ENCODE data around the gene DCAF16. TPM values are rescaled to one million over a fixed set of nuclear protein-coding genes. Genes with fewer than 3 reads are reported as not detected.

The DCAF16 gene
- polyA plus RNA-seq, 2 of the 4 experiments (the other 2 are of a cell fraction): 6.3 to 13.3 TPM

- FAIRE-seq: no peak
- Histone ChIP-seq H3K4me2 (no peak overlapping the region), H3K9me3 (no peaks in the 10 kb centered on the region), H3K27ac (no peak overlapping the region), H3K4me3 (no peak overlapping the region), H3K4me1 (no peaks in the 10 kb centered on the region)
- no peak for ATAC-seq
- ChIA-PET POLR2A (no interaction called here), CTCF (interaction anchor here (1.1 kb wide), 1 partner anchor 9 kb away, joined by 3 read pairs; no protein-coding TSS in a partner anchor)
- no peak for TF ChIP-seq RARB (CRISPR knock-in tag; IDR thresholded peaks at IDR 0.05)
- no peak for TF ChIP-seq SMC3 (IDR thresholded peaks at IDR 0.05)
- no peak for TF ChIP-seq ZSCAN20 (CRISPR knock-in tag; IDR thresholded peaks at IDR 0.05)
- no peak for TF ChIP-seq JUNB (IDR thresholded peaks at IDR 0.05)
- no peak for TF ChIP-seq HOXA7 (CRISPR knock-in tag; IDR thresholded peaks at IDR 0.05)
- no peak for TF ChIP-seq NFE2L2 (conservative IDR thresholded peaks at IDR 0.05; ENCODE audit: low read length)
- TF ChIP-seq CEBPB (IDR thresholded peaks at IDR 0.05): no peak
- no peak for TF ChIP-seq RNF2 (IDR thresholded peaks at IDR 0.05; ENCODE audit: borderline replicate concordance, low read depth)
- no peak for TF ChIP-seq MYC (IDR thresholded peaks at IDR 0.05; ENCODE audit: borderline replicate concordance, low read length)
- TF ChIP-seq RCOR1 (IDR thresholded peaks at IDR 0.05; ENCODE audit: low read depth, low read length): no peak
- TF ChIP-seq PBX3 (IDR thresholded peaks at IDR 0.05): no peak
- DNase-seq (ENCODE audit: low read depth in 1 of 2, low spot score in 1 of 2): no peak
- WGBS (ENCODE audit: missing lambda C conversion rate): 18% methylated on average over 5 of the region's 5 CpGs
These were observed 52.1 kb downstream of the DCAF16 start for GRCh38 chr4:17758485-17758884.

- DNase-seq (ENCODE audit: low read depth in 1 of 2, low spot score in 1 of 2) (no peak), FAIRE-seq (no peak), ATAC-seq (no peak)
- ChIA-PET POLR2A (no interaction called here), CTCF (no interaction called here)
- Histone ChIP-seq H3K4me1 (no peaks in the 10 kb centered on the region), H3K27ac (no peak overlapping the region), H3K4me3 (no peak overlapping the region), H3K4me2 (no peak overlapping the region), H3K9me3 (no peaks in the 10 kb centered on the region)
- WGBS (ENCODE audit: missing lambda C conversion rate): 2% methylated on average over 1 of the region's 1 CpG
- no peak for TF ChIP-seq MAX (IDR thresholded peaks at IDR 0.05)
- no peak for TF ChIP-seq RAD21 (conservative IDR thresholded peaks at IDR 0.05 in 1 of 2, IDR thresholded peaks at IDR 0.05 in 1 of 2)
- TF ChIP-seq HOXA7 (CRISPR knock-in tag; IDR thresholded peaks at IDR 0.05): no peak
- TF ChIP-seq TFCP2L1 (CRISPR knock-in tag; IDR thresholded peaks at IDR 0.05): no peak
- TF ChIP-seq TP53 (CRISPR knock-in tag; IDR thresholded peaks at IDR 0.05): no peak
- TF ChIP-seq USF2 (IDR thresholded peaks at IDR 0.05): no peak
- TF ChIP-seq RCOR1 (IDR thresholded peaks at IDR 0.05; ENCODE audit: low read depth, low read length): no peak
These were observed 52.9 kb downstream of the DCAF16 start for GRCh38 chr4:17757621-17758020.

- FAIRE-seq (no peak), ATAC-seq (no peak), DNase-seq (ENCODE audit: low read depth in 1 of 2, low spot score in 1 of 2) (no peak)
- Histone ChIP-seq H3K27ac (no peak overlapping the region), H3K4me3 (no peak overlapping the region), H3K4me2 (no peak overlapping the region), H3K4me1 (no peaks in the 10 kb centered on the region), H3K9me3 (no peaks in the 10 kb centered on the region)
- ChIA-PET CTCF (no interaction called here), POLR2A (no interaction called here)
- whole genome bisulfite sequencing (ENCODE audit: missing lambda C conversion rate): 39% methylated on average over 2 of the region's 2 CpGs
- no peak for TF ChIP-seq CBX8 (IDR thresholded peaks at IDR 0.05)
- no peak for TF ChIP-seq KDM5A (IDR thresholded peaks at IDR 0.05)
- no peak for TF ChIP-seq CHD4 (IDR thresholded peaks at IDR 0.05; ENCODE audit: borderline replicate concordance)
- no peak for TF ChIP-seq NFE2L2 (conservative IDR thresholded peaks at IDR 0.05; ENCODE audit: low read length)
- no peak for TF ChIP-seq CBX2 (IDR thresholded peaks at IDR 0.05; ENCODE audit: borderline replicate concordance, low read depth)
- no peak for TF ChIP-seq RAD21 (conservative IDR thresholded peaks at IDR 0.05 in 1 of 2, IDR thresholded peaks at IDR 0.05 in 1 of 2)
- TF ChIP-seq HEYL (CRISPR knock-in tag; IDR thresholded peaks at IDR 0.05): no peak
- TF ChIP-seq HOXB5 (CRISPR knock-in tag; IDR thresholded peaks at IDR 0.05): no peak
These were observed 56.9 kb downstream of the DCAF16 start for GRCh38 chr4:17753646-17754045.

Other genes starting within 250 kb of the DCAF16 start
- 39.6 and 46.2 TPM in 2 replicates for gene LAP3, start 233.6 kb downstream of the DCAF16 start, polyA plus RNA-seq (2011; rRNA removed)
- 38.6 to 45.9 TPM (median 39.4 TPM) in 3 replicates for gene LAP3, start 233.6 kb downstream of the DCAF16 start, polyA plus RNA-seq (2017; fragmentation: RNase III; extraction: RNeasy Plus Mini Kit Qiagen cat#74134 plus additional on column Dnase treatment)
- gene MED28, start 196.1 kb downstream of the DCAF16 start, polyA plus RNA-seq (2011; rRNA removed): 13.0 and 15.5 TPM in 2 replicates
- gene MED28, start 196.1 kb downstream of the DCAF16 start, polyA plus RNA-seq (2017; fragmentation: RNase III; extraction: RNeasy Plus Mini Kit Qiagen cat#74134 plus additional on column Dnase treatment): 27.7 to 30.8 TPM (median 28.4 TPM) in 3 replicates
- 0.01 TPM in 1 of 2 replicates, not detected in the other for gene FAM184B, start 29.1 kb downstream of the DCAF16 start, polyA plus RNA-seq (2011; rRNA removed)
- gene FAM184B, start 29.1 kb downstream of the DCAF16 start, polyA plus RNA-seq (2017; fragmentation: RNase III; extraction: RNeasy Plus Mini Kit Qiagen cat#74134 plus additional on column Dnase treatment): 0.01 to 0.04 TPM in 2 of 3 replicates, not detected in the other
- gene NCAPG, start 222 bp upstream of the DCAF16 start, polyA plus RNA-seq (2011; rRNA removed): 22.3 and 36.4 TPM in 2 replicates
- gene NCAPG, start 222 bp upstream of the DCAF16 start, polyA plus RNA-seq (2017; fragmentation: RNase III; extraction: RNeasy Plus Mini Kit Qiagen cat#74134 plus additional on column Dnase treatment): 23.7 to 27.5 TPM (median 23.9 TPM) in 3 replicates
- 7.5 and 9.7 TPM in 2 replicates for gene LCORL, start 211.0 kb upstream of the DCAF16 start, polyA plus RNA-seq (2011; rRNA removed)
- gene LCORL, start 211.0 kb upstream of the DCAF16 start, polyA plus RNA-seq (2017; fragmentation: RNase III; extraction: RNeasy Plus Mini Kit Qiagen cat#74134 plus additional on column Dnase treatment): 4.6 to 6.4 TPM (median 4.8 TPM) in 3 replicates

Data from A549 (cell line).